Nephron progenitor cell (in vitro differentiated cells): ENCODE measurements around the gene IL1B.

Source experiments
- DNase-seq: peaks from one replicate; pipeline ENCODE4 v3.0.0; 2021
- H3K27ac Mint-ChIP-seq: 2 replicates; pipeline ENCODE4 v1.8.0; 2021; ENCODE audit warnings: mild to moderate bottlenecking, moderate library complexity, mixed read lengths
- H3K27me3 Mint-ChIP-seq: 2 replicates; pipeline ENCODE4 v1.8.0; 2021; ENCODE audit warnings: mild to moderate bottlenecking, low read depth, mixed read lengths; ENCODE audit not compliant: poor library complexity
- H3K36me3 Mint-ChIP-seq: 2 replicates; pipeline ENCODE4 v1.8.0; 2021; ENCODE audit warnings: low read depth, mixed read lengths
- H3K4me1 Mint-ChIP-seq: 2 replicates; pipeline ENCODE4 v1.8.0; 2021; ENCODE audit warnings: mixed read lengths
- H3K4me3 Mint-ChIP-seq: 2 replicates; pipeline ENCODE4 v1.8.0; 2021; ENCODE audit warnings: mild to moderate bottlenecking, moderate library complexity, mixed read lengths
- H3K9me3 Mint-ChIP-seq: 2 replicates; pipeline ENCODE4 v1.8.0; 2021; ENCODE audit warnings: mild to moderate bottlenecking, moderate library complexity, mixed read lengths
- CTCF ChIP-seq: fragments of 200-600 bp; sonication (generic); IDR thresholded peaks from 2 replicates; pipeline ENCODE4 v1.5.0; 2021; ENCODE audit warnings: antibody characterized with exemption

IL1B gene

GRCh38 chr2:112850588-112850987 lies 14.0 kb upstream of the IL1B start:
- no peak overlapping the region for H3K27ac Mint-ChIP-seq
- H3K36me3 Mint-ChIP-seq, result peaks cover 3% of the 10 kb centered on the region
- no peak for TF ChIP-seq CTCF
- peaks cover 33% of the 10 kb centered on the region for H3K9me3 Mint-ChIP-seq
- H3K4me3 Mint-ChIP-seq, result no peak overlapping the region
- peaks cover 24% of the 10 kb centered on the region for H3K4me1 Mint-ChIP-seq
- no peak for DNase-seq
- H3K27me3 Mint-ChIP-seq, result peaks cover 17% of the 10 kb centered on the region

GRCh38 chr2:112849956-112850355 lies 13.4 kb upstream of the IL1B start:
- no peak for TF ChIP-seq CTCF
- Mint-ChIP-seq H3K36me3 (peaks cover 3% of the 10 kb centered on the region), H3K4me3 (no peak overlapping the region), H3K4me1 (peaks cover 24% of the 10 kb centered on the region), H3K9me3 (peaks cover 35% of the 10 kb centered on the region), H3K27me3 (peaks cover 17% of the 10 kb centered on the region), H3K27ac (no peak overlapping the region)
- DNase-seq, result no peak

- Mint-ChIP-seq H3K27ac (no peak overlapping the region), H3K9me3 (peaks cover 31% of the 10 kb centered on the region), H3K27me3 (peaks cover 17% of the 10 kb centered on the region), H3K4me3 (no peak overlapping the region), H3K36me3 (peaks cover 3% of the 10 kb centered on the region), H3K4me1 (peaks cover 24% of the 10 kb centered on the region)
- no peak for DNase-seq
- no peak for TF ChIP-seq CTCF
These were observed 12.3 kb upstream of the IL1B start for GRCh38 chr2:112848833-112849232.

- Mint-ChIP-seq H3K4me3 (no peak overlapping the region), H3K27ac (no peak overlapping the region), H3K9me3 (peaks cover 24% of the 10 kb centered on the region), H3K36me3 (peaks cover under 1% of the 10 kb centered on the region), H3K27me3 (peaks cover 29% of the 10 kb centered on the region), H3K4me1 (peaks cover 18% of the 10 kb centered on the region)
- DNase-seq, result no peak
- TF ChIP-seq CTCF, result no peak
These were observed 9.5 kb upstream of the IL1B start for GRCh38 chr2:112846031-112846430.

GRCh38 chr2:112843836-112844235 lies 7.3 kb upstream of the IL1B start:
- TF ChIP-seq CTCF, result no peak
- H3K9me3 Mint-ChIP-seq, result peaks cover 14% of the 10 kb centered on the region

GRCh38 chr2:112843288-112843687 lies 6.7 kb upstream of the IL1B start:
- no peak for DNase-seq
- Mint-ChIP-seq H3K27ac (no peak overlapping the region), H3K27me3 (peaks cover 28% of the 10 kb centered on the region), H3K9me3 (peaks cover 14% of the 10 kb centered on the region), H3K4me1 (no peaks in the 10 kb centered on the region), H3K36me3 (no peaks in the 10 kb centered on the region), H3K4me3 (no peak overlapping the region)
- TF ChIP-seq CTCF, result no peak

More at GRCh38 chr2:112843836-112844235, 7.3 kb upstream of the IL1B start:
- Mint-ChIP-seq H3K27me3 (peaks cover 33% of the 10 kb centered on the region), H3K4me1 (peaks cover 4% of the 10 kb centered on the region), H3K27ac (no peak overlapping the region), H3K36me3 (no peaks in the 10 kb centered on the region), H3K4me3 (no peak overlapping the region)
- no peak for DNase-seq
